HUES6 (cell line): Measurements from ENCODE around the gene SLC15A3.
"Not testable (repeated sequence)": the region's sequence is repeated elsewhere in the genome, so short reads cannot be mapped to it uniquely, and the experiment has no call there.

Source experiments
- H3K27ac ChIP-seq: 2 replicates; pipeline ENCODE4 v1.7.0; 2013; ENCODE audit warnings: low read depth, mild to moderate bottlenecking, low read length, inconsistent platforms
- H3K27me3 ChIP-seq: 2 replicates; pipeline ENCODE4 v1.6.1; 2013; ENCODE audit warnings: low read length; ENCODE audit not compliant: control insufficient read depth, insufficient read depth
- H3K36me3 ChIP-seq: 2 replicates; pipeline ENCODE4 v1.6.1; 2013; ENCODE audit warnings: low read length; ENCODE audit not compliant: control insufficient read depth, insufficient read depth
- H3K4me1 ChIP-seq: 2 replicates; pipeline ENCODE4 v1.6.1; 2013; ENCODE audit warnings: low read length; ENCODE audit not compliant: control insufficient read depth, insufficient read depth
- H3K4me3 ChIP-seq: 2 replicates; pipeline ENCODE4 v1.5.1; 2013; ENCODE audit warnings: low read depth, low read length
- H3K9ac ChIP-seq: one replicate; pipeline ENCODE4 v1.6.1; 2013; ENCODE audit warnings: mild to moderate bottlenecking, low read length
- H3K9me3 ChIP-seq: 2 replicates; pipeline ENCODE4 v1.6.1; 2013; ENCODE audit warnings: low read depth, low read length; ENCODE audit not compliant: control insufficient read depth, insufficient read depth

The SLC15A3 gene

GRCh38 chr11:60974726-60975125, 22.8 kb upstream of the SLC15A3 start:
- H3K4me1 ChIP-seq: no peaks in the 10 kb centered on the region
- no peaks in the 10 kb centered on the region for H3K9me3 ChIP-seq
- H3K36me3 ChIP-seq: no peaks in the 10 kb centered on the region
- peaks cover 9% of the 10 kb centered on the region; the same call in 1 of the 2 replicates for H3K27me3 ChIP-seq
- no peak overlapping the region for H3K27ac ChIP-seq
- no peak overlapping the region for H3K9ac ChIP-seq
- H3K4me3 ChIP-seq: no peak overlapping the region

- H3K27ac ChIP-seq, H3K9ac ChIP-seq, H3K27me3 ChIP-seq, H3K36me3 ChIP-seq, H3K4me1 ChIP-seq, H3K9me3 ChIP-seq, H3K4me3 ChIP-seq: not testable (repeated sequence)
Observed at GRCh38 chr11:60974316-60974715, 22.3 kb upstream of the SLC15A3 start.

- H3K9ac ChIP-seq: no peak overlapping the region
- no peak overlapping the region for H3K4me3 ChIP-seq
- H3K36me3 ChIP-seq: no peaks in the 10 kb centered on the region
- no peaks in the 10 kb centered on the region for H3K4me1 ChIP-seq
- no peaks in the 10 kb centered on the region for H3K9me3 ChIP-seq
- H3K27me3 ChIP-seq: peaks cover 9% of the 10 kb centered on the region; the same call in 1 of the 2 replicates
- H3K27ac ChIP-seq: no peak overlapping the region
Observed at GRCh38 chr11:60973699-60974098, 21.7 kb upstream of the SLC15A3 start.

- Histone ChIP-seq H3K9ac (no peak overlapping the region), H3K9me3 (no peaks in the 10 kb centered on the region), H3K27me3 (peaks cover 9% of the 10 kb centered on the region; the same call in 1 of the 2 replicates), H3K27ac (no peak overlapping the region), H3K4me3 (no peak overlapping the region), H3K4me1 (no peaks in the 10 kb centered on the region), H3K36me3 (no peaks in the 10 kb centered on the region)
Observed at GRCh38 chr11:60972182-60973030, 20.4 kb upstream of the SLC15A3 start.

GRCh38 chr11:60971520-60971919, 19.5 kb upstream of the SLC15A3 start, which contains the start of gene CD6:
Gene CD6 (plus strand): TSS chr11:60971680. CDS start chr11:60971866, 186 bp downstream.
- Histone ChIP-seq H3K27ac (no peak within 1 kb of the TSS), H3K9me3 (no peaks in the 10 kb centered on the region), H3K9ac (no peak within 1 kb of the TSS), H3K27me3 (peaks cover 9% of the 10 kb centered on the region; the same call in 1 of the 2 replicates), H3K36me3 (no peaks in the 10 kb centered on the region), H3K4me3 (no peak within 1 kb of the TSS), H3K4me1 (no peaks in the 10 kb centered on the region)

GRCh38 chr11:60970890-60971289, 18.9 kb upstream of the SLC15A3 start:
- no peak overlapping the region for H3K27ac ChIP-seq
- H3K9ac ChIP-seq: no peak overlapping the region
- H3K4me3 ChIP-seq: no peak overlapping the region
- H3K36me3 ChIP-seq: no peaks in the 10 kb centered on the region
- peaks cover 9% of the 10 kb centered on the region; the same call in 1 of the 2 replicates for H3K27me3 ChIP-seq
- no peaks in the 10 kb centered on the region for H3K4me1 ChIP-seq
- no peaks in the 10 kb centered on the region for H3K9me3 ChIP-seq

GRCh38 chr11:60970369-60970774, 18.4 kb upstream of the SLC15A3 start:
- peaks cover 9% of the 10 kb centered on the region; the same call in 1 of the 2 replicates for H3K27me3 ChIP-seq
- H3K36me3 ChIP-seq: no peaks in the 10 kb centered on the region
- no peak overlapping the region for H3K4me3 ChIP-seq
- no peaks in the 10 kb centered on the region for H3K4me1 ChIP-seq
- H3K9ac ChIP-seq: no peak overlapping the region
- H3K27ac ChIP-seq: no peak overlapping the region
- H3K9me3 ChIP-seq: no peaks in the 10 kb centered on the region

GRCh38 chr11:60968223-60968622, 16.2 kb upstream of the SLC15A3 start:
- Histone ChIP-seq H3K27me3 (peaks cover 6% of the 10 kb centered on the region; the same call in 1 of the 2 replicates), H3K9me3 (no peaks in the 10 kb centered on the region), H3K4me1 (no peaks in the 10 kb centered on the region), H3K9ac (no peak overlapping the region), H3K4me3 (no peak overlapping the region), H3K36me3 (no peaks in the 10 kb centered on the region), H3K27ac (no peak overlapping the region)

- Histone ChIP-seq H3K9ac (no peak overlapping the region), H3K36me3 (no peaks in the 10 kb centered on the region), H3K4me3 (no peak overlapping the region), H3K27ac (no peak overlapping the region), H3K27me3 (peaks cover 2% of the 10 kb centered on the region; the same call in 1 of the 2 replicates), H3K9me3 (no peaks in the 10 kb centered on the region), H3K4me1 (no peaks in the 10 kb centered on the region)
Observed at GRCh38 chr11:60966890-60967289, 14.9 kb upstream of the SLC15A3 start.

GRCh38 chr11:60964801-60965200, 12.8 kb upstream of the SLC15A3 start:
- no peaks in the 10 kb centered on the region for H3K9me3 ChIP-seq
- no peak overlapping the region for H3K9ac ChIP-seq
- no peak overlapping the region for H3K4me3 ChIP-seq
- no peaks in the 10 kb centered on the region for H3K36me3 ChIP-seq
- no peak overlapping the region for H3K27ac ChIP-seq
- H3K27me3 ChIP-seq: peaks cover 3% of the 10 kb centered on the region; the same call in 1 of the 2 replicates
- no peaks in the 10 kb centered on the region for H3K4me1 ChIP-seq

GRCh38 chr11:60960405-60960804, 8.4 kb upstream of the SLC15A3 start:
- H3K27me3 ChIP-seq: peaks cover 3% of the 10 kb centered on the region; the same call in 1 of the 2 replicates
- no peaks in the 10 kb centered on the region for H3K36me3 ChIP-seq
- H3K27ac ChIP-seq: no peak overlapping the region
- H3K4me3 ChIP-seq: no peak overlapping the region
- H3K9ac ChIP-seq: no peak overlapping the region
- no peaks in the 10 kb centered on the region for H3K4me1 ChIP-seq
- no peaks in the 10 kb centered on the region for H3K9me3 ChIP-seq
